Peyer's patch (tissue), 4 donors: ENCODE data around the gene TMEM258.

ENCODE experiments used
- CTCF ChIP-seq, 6 experiments: fragments of 450-650 bp in 4 of 6; fragments of 200-600 bp in 2 of 6; sonication (generic) in 1 of 6; IDR thresholded peaks; one replicate each; pipeline ENCODE4 v1.5.1; 2017 to 2019; ENCODE audit warnings: antibody characterized with exemption in 6 of 6, mild to moderate bottlenecking in 3 of 6, moderate library complexity in 1 of 6
- POLR2A ChIP-seq, 2 donors: fragments of 450-650 bp; IDR thresholded peaks; one replicate each; pipeline ENCODE4 v1.5.1; 2017; ENCODE audit warnings: antibody characterized with exemption in 2 of 2, mild to moderate bottlenecking in 2 of 2, moderate library complexity in 2 of 2

GRCh38 chr11:61744181-61744580 is 48.2 kb downstream of the TMEM258 start:
- TF ChIP-seq CTCF (IDR thresholded peaks at IDR 0.05): no peak
- TF ChIP-seq POLR2A (IDR thresholded peaks at IDR 0.05): no peak
